BJ (cell line): ENCODE results near the gene BNIPL. TPM values are rescaled to one million over a fixed set of nuclear protein-coding genes. Genes with fewer than 3 reads are reported as not detected.

Experiments used
- polyA plus RNA-seq: library from polyadenylated mRNA; depleted of rRNA; stranded (reverse); fragments of >200 nt; gene quantifications from 2 replicates; pipeline ENCODE4 v1.2.3, GENCODE V29; 2011; rRNA removed
- small RNA-seq: library from RNA; depleted of rRNA; stranded (forward); fragments of <200 nt; gene quantifications from one replicate; pipeline ENCODE3, GENCODE V24; 2012; ENCODE audit warnings: low replicate concordance, low read depth; ENCODE audit not compliant: insufficient read length

BNIPL gene
- polyA plus RNA-seq, 1 experiment, result 0.31 TPM

Small RNA genes within 50 kb of the gene (small RNA-seq; reads per million reads assigned to genes)
- gene RNU6-884P, result not detected

Other genes starting within 250 kb of the BNIPL start
- 70.7 and 91.1 TPM in 2 replicates for gene CTSK, start 228.3 kb upstream of the BNIPL start, polyA plus RNA-seq
- 31.4 and 38.8 TPM in 2 replicates for gene ARNT, start 160.0 kb upstream of the BNIPL start, polyA plus RNA-seq
- not detected in 2 replicates for gene CTXND2, start 149.4 kb upstream of the BNIPL start, polyA plus RNA-seq
- gene SETDB1, start 110.2 kb upstream of the BNIPL start, polyA plus RNA-seq, result 26.2 and 30.7 TPM in 2 replicates
- 202 and 239 TPM in 2 replicates for gene CERS2, start 61.8 kb upstream of the BNIPL start, polyA plus RNA-seq
- gene ANXA9, start 54.3 kb upstream of the BNIPL start, polyA plus RNA-seq, result 0.07 and 0.21 TPM in 2 replicates
- gene MINDY1, start 29.7 kb upstream of the BNIPL start, polyA plus RNA-seq, result 9.7 and 13.0 TPM in 2 replicates
- gene PRUNE1, start 28.1 kb upstream of the BNIPL start, polyA plus RNA-seq, result 16.2 and 17.0 TPM in 2 replicates
- 1.6 and 2.0 TPM in 2 replicates for gene C1orf56, start 11.2 kb downstream of the BNIPL start, polyA plus RNA-seq
- 59.3 and 60.4 TPM in 2 replicates for gene CDC42SE1, start 23.0 kb downstream of the BNIPL start, polyA plus RNA-seq
- gene MLLT11, start 23.8 kb downstream of the BNIPL start, polyA plus RNA-seq, result 4.1 and 6.5 TPM in 2 replicates
- 16.2 and 16.7 TPM in 2 replicates for gene GABPB2, start 34.2 kb downstream of the BNIPL start, polyA plus RNA-seq
- gene SEMA6C, start 110.0 kb downstream of the BNIPL start, polyA plus RNA-seq, result 1.5 and 1.8 TPM in 2 replicates
- not detected in 2 replicates for gene TNFAIP8L2, start 120.1 kb downstream of the BNIPL start, polyA plus RNA-seq
- gene LYSMD1, start 129.3 kb downstream of the BNIPL start, polyA plus RNA-seq, result 8.5 and 10.2 TPM in 2 replicates
- 27.4 and 29.7 TPM in 2 replicates for gene SCNM1, start 129.6 kb downstream of the BNIPL start, polyA plus RNA-seq
- gene TMOD4, start 139.4 kb downstream of the BNIPL start, polyA plus RNA-seq, result 0.16 and 0.18 TPM in 2 replicates
- 60.4 and 71.0 TPM in 2 replicates for gene VPS72, start 153.6 kb downstream of the BNIPL start, polyA plus RNA-seq
- 138 and 171 TPM in 2 replicates for gene PIP5K1A, start 162.0 kb downstream of the BNIPL start, polyA plus RNA-seq
- gene PSMD4, start 218.1 kb downstream of the BNIPL start, polyA plus RNA-seq, result 199 and 255 TPM in 2 replicates
- 12.5 and 19.8 TPM in 2 replicates for gene ZNF687, start 245.7 kb downstream of the BNIPL start, polyA plus RNA-seq